Choroid plexus epithelial cell (primary cell): Measurements from ENCODE around the gene LMBR1.

Experiments
- DNase-seq: peaks from one replicate; pipeline ENCODE4 v3.0.0-alpha.2; 2010; ENCODE audit warnings: low read depth
- H3K4me3 ChIP-seq: 2 replicates; pipeline ENCODE4 v1.5.1; 2011; ENCODE audit warnings: low read depth, mild to moderate bottlenecking, control low read depth, low read length, moderate library complexity
- CTCF ChIP-seq: conservative IDR thresholded peaks from 2 replicates; pipeline ENCODE4 v1.5.1; 2011; ENCODE audit warnings: low read depth, mild to moderate bottlenecking, control low read depth, inconsistent platforms, low read length, moderate library complexity

The LMBR1 gene

GRCh38 chr7:156752367-156753228 is 140.4 kb downstream of the LMBR1 start:
- TF ChIP-seq CTCF, result no peak
- no peak overlapping the region for H3K4me3 ChIP-seq
- DNase-seq, result peak; percentile 74

GRCh38 chr7:156751319-156751718 is 141.7 kb downstream of the LMBR1 start:
- no peak overlapping the region for H3K4me3 ChIP-seq
- TF ChIP-seq CTCF, result no peak

GRCh38 chr7:156747718-156748117 is 145.3 kb downstream of the LMBR1 start:
- H3K4me3 ChIP-seq, result no peak overlapping the region
- no peak for DNase-seq
- no peak for TF ChIP-seq CTCF

More at GRCh38 chr7:156751319-156751718, 141.7 kb downstream of the LMBR1 start:
- DNase-seq, result peak; percentile 91

- DNase-seq, result no peak
- no peak overlapping the region for H3K4me3 ChIP-seq
- TF ChIP-seq CTCF, result no peak
Observed at GRCh38 chr7:156746891-156747290, 146.1 kb downstream of the LMBR1 start.

GRCh38 chr7:156739596-156739995 is 153.4 kb downstream of the LMBR1 start:
- no peak for DNase-seq
- H3K4me3 ChIP-seq, result no peak overlapping the region
- no peak for TF ChIP-seq CTCF

GRCh38 chr7:156735851-156736250 is 157.1 kb downstream of the LMBR1 start:
- no peak overlapping the region for H3K4me3 ChIP-seq
- DNase-seq, result no peak
- no peak for TF ChIP-seq CTCF

- no peak for DNase-seq
- H3K4me3 ChIP-seq, result no peak overlapping the region
- no peak for TF ChIP-seq CTCF
Observed at GRCh38 chr7:156733638-156734037, 159.3 kb downstream of the LMBR1 start.
